NOMO-1 treated with DMSO at 0.1 percent for 48 hours (cell line): Measurements from ENCODE around the gene CDH24.
"Not testable (repeated sequence)": the region's sequence is repeated elsewhere in the genome, so short reads cannot be mapped to it uniquely, and the experiment has no call there.

Experiments used
- DNase-seq: peaks from one replicate; lab custom pipeline; 2025; ENCODE audit not compliant: unreplicated experiment; lab: John Stamatoyannopoulos, UW

Gene CDH24

GRCh38 chr14:23020143-23021128 lies 36.9 kb downstream of the CDH24 start:
- DNase-seq, result no peak

GRCh38 chr14:23018107-23018506 lies 39.2 kb downstream of the CDH24 start:
- no peak for DNase-seq

GRCh38 chr14:23017091-23017490 lies 40.2 kb downstream of the CDH24 start:
- DNase-seq, result no peak

GRCh38 chr14:23015618-23016017 lies 41.7 kb downstream of the CDH24 start:
- DNase-seq, result no peak

GRCh38 chr14:23013749-23014054 lies 43.6 kb downstream of the CDH24 start:
- DNase-seq, result not testable (repeated sequence)

GRCh38 chr14:23013054-23013748 lies 44.1 kb downstream of the CDH24 start:
- no peak for DNase-seq

- peak; percentile 64 for DNase-seq
These were observed 47.2 kb downstream of the CDH24 start, which contains the start of gene C14orf93 for GRCh38 chr14:23009939-23010726. Gene C14orf93, minus strand, starts transcription at chr14:23010143. Its CDS starts 11,120 bp downstream, at chr14:22999023.

GRCh38 chr14:23009483-23009938 lies 47.8 kb downstream of the CDH24 start:
- no peak for DNase-seq

GRCh38 chr14:23008831-23009230 lies 48.5 kb downstream of the CDH24 start:
- peak; percentile 20 for DNase-seq

GRCh38 chr14:23006544-23007419 lies 50.5 kb downstream of the CDH24 start:
- peak; percentile 98 for DNase-seq

GRCh38 chr14:23006188-23006534 lies 51.2 kb downstream of the CDH24 start:
- DNase-seq, result no peak

GRCh38 chr14:23005451-23006187 lies 51.7 kb downstream of the CDH24 start:
- no peak for DNase-seq

- DNase-seq, result not testable (repeated sequence)
These were observed 53.0 kb downstream of the CDH24 start for GRCh38 chr14:23004274-23004673.

- DNase-seq, result no peak
These were observed 54.7 kb downstream of the CDH24 start for GRCh38 chr14:23002592-23002991.

GRCh38 chr14:23000860-23001259 lies 56.5 kb downstream of the CDH24 start:
- no peak for DNase-seq

- DNase-seq, result no peak
These were observed 58.8 kb downstream of the CDH24 start for GRCh38 chr14:22998329-22999012.

- DNase-seq, result no peak
These were observed 59.5 kb downstream of the CDH24 start for GRCh38 chr14:22997676-22998323.
